GM12875 (cell line): ENCODE data around the gene SERPINI1.

Experiments
- H3K4me3 ChIP-seq: one replicate; pipeline ENCODE4 v1.5.1; 2011; ENCODE audit warnings: low read depth, low read length, control low read depth
- CTCF ChIP-seq: IDR thresholded peaks from 2 replicates; pipeline ENCODE4 v1.5.1; 2011; ENCODE audit warnings: low read depth, mild to moderate bottlenecking, control low read depth, inconsistent platforms, low read length, moderate library complexity, borderline replicate concordance; ENCODE audit not compliant: insufficient read depth

The SERPINI1 gene

GRCh38 chr3:167829071-167829470, 93.5 kb downstream of the SERPINI1 start:
- no peak overlapping the region for H3K4me3 ChIP-seq
- no peak for TF ChIP-seq CTCF

- no peak for TF ChIP-seq CTCF
- no peak overlapping the region for H3K4me3 ChIP-seq
These were observed 94.5 kb downstream of the SERPINI1 start for GRCh38 chr3:167830007-167830406.

- H3K4me3 ChIP-seq = no peak overlapping the region
- TF ChIP-seq CTCF = no peak
These were observed 99.8 kb downstream of the SERPINI1 start for GRCh38 chr3:167835359-167835758.

DNA sequence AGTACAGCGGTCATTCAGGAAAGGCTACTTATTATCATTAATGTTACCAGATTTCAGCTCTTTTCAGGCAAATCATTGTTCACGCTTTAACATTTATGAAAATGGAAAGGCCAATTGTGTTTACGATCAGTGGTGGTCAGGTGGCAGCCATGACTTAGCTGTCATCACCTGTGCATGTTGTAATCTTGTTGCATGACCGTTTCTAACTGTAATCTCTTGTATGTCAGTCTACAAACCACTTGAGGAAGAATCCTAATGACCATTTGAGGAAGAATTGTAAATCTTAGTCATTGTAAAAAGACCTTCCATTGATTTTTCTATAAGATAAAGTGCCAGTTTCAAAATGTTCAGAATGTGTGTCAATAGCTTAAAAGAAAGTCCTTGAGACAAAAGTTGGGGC, 100.4 kb downstream of the SERPINI1 start:
- no peak overlapping the region for H3K4me3 ChIP-seq
- no peak for TF ChIP-seq CTCF

DNA sequence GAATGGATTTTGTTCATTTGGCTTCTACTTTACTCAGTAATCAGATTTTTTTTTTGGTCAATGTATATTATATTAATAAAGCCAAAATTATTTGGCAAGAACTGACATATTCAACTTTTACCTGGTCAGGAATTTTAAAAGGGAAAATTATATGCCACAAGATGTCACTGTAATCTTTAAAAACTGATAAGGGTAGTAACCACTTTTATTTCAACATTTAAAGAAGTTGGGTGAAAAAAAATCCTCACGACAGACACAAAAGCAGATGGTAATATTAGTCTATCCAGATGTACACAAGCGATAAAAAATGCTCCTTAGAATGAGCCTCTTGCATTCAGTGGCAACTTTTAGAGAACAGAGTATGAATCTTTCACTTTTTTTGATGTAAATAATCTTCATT, 101.9 kb downstream of the SERPINI1 start:
- TF ChIP-seq CTCF = no peak
- no peak overlapping the region for H3K4me3 ChIP-seq

DNA sequence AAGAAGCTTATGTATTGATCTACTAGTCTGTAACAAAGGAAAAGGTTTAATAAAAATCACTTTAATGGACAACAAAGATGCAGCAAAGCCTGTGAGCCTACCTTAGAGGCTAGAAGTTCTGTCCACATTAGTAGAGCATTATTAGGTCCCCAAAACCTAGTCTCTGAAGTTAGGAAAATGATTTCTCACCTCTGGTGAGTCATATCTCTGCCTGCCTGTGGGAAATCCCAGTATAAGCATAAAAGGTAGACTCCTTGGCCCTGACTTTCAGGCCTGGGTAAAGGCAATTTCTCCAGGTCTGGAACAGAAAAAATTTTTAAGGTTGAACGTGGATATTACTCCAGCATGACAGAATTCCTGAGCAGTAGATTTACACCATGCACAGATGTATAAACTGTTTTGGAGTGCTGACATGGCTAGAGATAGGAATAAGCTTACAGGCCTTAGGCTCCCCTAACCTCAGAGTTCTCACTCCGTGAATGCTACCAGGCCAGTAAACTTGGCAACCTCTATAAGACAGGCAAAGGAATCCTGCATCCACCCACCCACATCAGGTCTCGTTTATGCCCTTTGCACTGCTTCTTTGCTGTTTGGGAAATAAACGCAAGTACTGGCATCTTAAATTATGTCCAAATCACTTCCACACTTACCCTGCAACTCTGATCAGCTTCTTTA, 104.1 kb downstream of the SERPINI1 start:
- H3K4me3 ChIP-seq = no peak overlapping the region
- no peak for TF ChIP-seq CTCF

GRCh38 chr3:167840247-167840646, 104.7 kb downstream of the SERPINI1 start:
- no peak overlapping the region for H3K4me3 ChIP-seq
- TF ChIP-seq CTCF = no peak
